Renal cortical epithelial cell (primary cell): ENCODE data around the gene TMEM150C. TPM values are rescaled to one million over a fixed set of nuclear protein-coding genes. Genes with fewer than 3 reads are reported as not detected.

Experiments
- DNase-seq: peaks from one replicate; pipeline ENCODE4 v3.0.0-alpha.2; 2011; ENCODE audit warnings: low read depth
- total RNA-seq: library from RNA; depleted of rRNA; stranded (reverse); fragments of >200 nt; gene quantifications from 2 replicates; pipeline ENCODE4 v1.2.3, GENCODE V29; 2014

The TMEM150C gene
- 0.35 and 0.52 TPM in 2 replicates for total RNA-seq

DNA sequence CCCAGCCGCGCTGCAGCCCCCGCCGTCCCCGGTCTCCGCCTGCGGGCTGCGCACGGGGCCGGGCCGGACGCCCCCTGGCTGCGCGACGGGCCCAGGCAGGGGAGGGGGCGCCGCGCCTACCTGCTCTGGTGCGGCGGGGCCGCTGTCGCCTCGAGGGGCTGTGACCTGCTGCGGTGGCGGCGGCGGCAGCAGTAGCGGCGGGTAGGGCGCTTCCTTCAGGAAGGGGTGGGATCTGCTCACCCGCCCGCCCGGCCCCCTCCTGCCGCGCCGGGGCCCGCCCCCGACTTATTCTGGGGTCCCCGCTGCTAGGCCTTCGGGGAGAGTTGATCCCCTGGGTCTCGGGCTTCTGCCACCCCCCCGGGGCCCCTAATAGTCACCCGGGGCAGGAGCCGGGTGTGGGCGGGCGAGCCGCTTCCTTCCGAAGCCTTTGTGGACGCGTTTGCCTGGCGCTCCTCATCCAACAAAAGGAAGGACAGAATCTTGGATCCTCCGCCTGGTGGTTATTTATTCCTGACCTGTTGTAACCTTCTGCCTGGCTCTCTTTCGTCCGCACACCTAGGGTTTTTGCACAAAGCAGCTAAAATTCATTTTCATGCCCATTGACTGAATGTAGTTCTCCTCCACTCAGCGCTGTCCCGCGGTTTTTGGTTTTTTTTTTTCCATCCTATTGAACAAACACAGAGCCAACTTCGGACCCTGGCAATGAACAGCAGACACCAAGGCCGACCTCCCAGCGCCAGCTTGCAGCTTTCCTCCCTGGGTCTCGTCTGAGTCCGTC is at the start of gene TMEM150C:
TSS of gene TMEM150C (minus strand) at position 203 of the 778 bp plus-strand sequence. CDS start 57,331 bp downstream, outside the sequence.
- DNase-seq = no peak

DNA sequence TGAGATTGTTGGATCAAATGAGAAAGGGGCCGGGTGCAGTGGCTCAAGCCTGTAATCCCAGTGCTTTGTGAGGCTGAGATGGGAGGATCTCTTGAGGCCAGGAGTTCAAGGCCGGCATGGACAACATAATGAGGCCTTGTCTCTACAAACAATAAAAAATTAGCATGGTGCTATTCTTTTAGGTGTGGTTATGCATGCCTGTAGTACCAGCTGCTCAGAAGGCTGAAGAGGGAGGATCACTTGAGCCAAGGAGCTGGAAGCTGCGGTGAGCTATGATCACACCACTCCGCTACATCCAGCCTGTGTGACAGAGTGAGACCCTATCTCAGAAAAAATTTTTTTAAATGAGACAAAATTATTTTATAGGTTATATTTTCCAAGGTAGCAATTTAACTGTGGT is 49.7 kb upstream of the TMEM150C start:
- no peak for DNase-seq

DNA sequence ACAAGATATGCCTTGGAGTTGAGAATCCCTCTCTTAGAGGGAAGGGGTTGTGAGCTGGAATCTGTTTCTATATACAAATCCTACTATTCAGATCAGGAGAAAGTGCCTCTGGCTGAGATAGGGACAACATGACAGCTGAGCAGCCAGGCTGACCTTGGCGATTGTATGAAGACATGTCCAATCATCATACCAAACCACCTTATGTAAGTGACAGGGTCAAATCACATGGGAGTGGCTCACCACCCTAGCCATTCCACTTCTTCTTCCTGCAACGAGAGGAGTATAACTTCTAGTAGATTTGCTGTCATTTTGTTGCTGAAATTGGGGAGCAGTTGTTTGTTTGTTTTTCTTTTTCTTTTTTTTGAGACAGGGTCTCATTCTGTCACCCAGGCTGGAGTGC is 48.3 kb upstream of the TMEM150C start:
- DNase-seq = no peak

DNA sequence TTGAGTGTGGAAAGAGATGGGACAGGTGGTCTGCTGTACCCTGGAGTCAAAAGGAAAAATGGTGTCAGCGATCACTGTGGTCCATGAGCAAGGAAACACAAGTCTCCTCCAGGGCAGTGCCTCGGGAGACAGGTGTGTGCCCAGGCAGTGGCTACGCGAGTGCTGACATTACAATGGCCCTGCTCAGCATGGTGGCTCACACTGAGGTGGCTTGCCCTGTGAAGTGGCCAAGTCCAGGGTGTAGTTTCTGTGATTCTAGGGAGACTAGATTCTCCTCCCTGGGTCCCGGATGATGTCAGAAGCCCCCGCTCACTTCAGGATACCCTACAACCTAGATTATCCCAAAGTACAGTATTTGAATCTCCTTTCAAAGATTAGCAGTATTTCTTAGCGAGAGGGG is 44.8 kb upstream of the TMEM150C start:
- no peak for DNase-seq

DNA sequence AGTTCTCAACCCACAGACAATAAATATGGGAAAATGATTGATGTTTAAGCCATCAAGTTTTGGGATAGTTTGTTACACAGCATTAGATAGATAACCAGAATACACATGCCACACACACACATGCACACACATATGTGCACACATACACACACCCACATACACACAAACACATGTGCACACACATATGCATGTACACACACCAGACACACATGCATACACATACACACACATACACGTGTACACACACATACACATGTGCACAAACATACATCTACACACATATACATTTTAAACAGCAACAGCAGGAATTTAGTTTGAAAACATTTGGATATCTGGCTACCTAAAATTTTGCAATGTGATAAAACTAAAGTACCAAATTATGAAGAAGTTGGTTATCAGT is 42.7 kb upstream of the TMEM150C start:
- no peak for DNase-seq

DNA sequence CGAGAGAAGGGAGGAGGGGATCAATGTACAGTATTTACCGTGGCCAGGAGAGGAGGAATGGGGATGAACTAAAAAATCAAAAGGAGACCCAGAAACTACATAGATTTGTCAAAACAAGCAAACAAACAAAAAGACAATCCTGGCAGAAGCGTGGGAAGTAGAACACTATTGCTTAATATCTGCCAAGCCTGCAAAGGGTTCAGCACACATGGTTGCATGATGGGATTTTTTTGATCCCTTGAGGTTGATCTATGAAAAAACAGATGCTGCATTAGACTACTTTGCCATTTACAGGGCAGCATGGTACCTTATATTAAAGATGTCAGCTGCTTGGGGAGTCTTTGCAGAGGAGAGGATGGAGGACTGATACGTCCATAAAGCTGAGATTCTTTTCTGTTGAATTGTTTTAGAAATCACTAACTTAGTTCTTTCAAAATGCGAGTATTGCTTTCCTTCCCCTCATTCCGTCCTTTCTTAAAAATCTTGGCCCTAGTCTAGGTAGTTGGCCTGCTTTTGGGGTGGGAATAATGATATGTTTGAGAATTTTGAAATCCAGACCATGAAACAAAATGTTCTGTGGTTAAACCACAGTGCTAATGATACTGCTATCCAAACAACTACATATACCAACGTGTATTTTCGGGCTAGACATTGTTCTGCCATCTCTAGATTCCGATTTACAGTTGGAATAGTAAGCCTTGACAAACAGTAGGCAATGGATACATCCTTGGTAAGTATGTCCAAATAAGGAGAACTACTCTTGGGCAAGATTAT is 39.6 kb upstream of the TMEM150C start:
- DNase-seq = peak; percentile 23

DNA sequence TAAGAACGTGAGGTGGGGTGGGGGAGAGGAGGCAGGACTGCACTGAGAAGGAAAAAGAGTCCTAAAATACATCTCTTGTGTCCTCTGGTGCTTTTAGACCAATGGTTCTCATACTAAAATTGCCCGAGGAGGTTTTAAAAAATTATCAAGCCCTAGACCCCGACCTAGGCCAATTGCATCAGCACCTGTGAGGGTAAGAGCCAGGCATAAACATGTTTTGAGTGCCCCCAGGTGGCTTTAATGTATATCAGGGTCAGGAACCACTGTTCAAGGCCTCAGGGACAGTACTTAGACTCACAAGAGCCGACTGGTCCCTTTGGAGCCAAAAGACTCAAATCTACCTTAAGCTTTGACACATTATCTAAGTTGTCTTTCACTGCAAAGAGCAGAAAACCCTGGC is 37.5 kb upstream of the TMEM150C start:
- DNase-seq = no peak

DNA sequence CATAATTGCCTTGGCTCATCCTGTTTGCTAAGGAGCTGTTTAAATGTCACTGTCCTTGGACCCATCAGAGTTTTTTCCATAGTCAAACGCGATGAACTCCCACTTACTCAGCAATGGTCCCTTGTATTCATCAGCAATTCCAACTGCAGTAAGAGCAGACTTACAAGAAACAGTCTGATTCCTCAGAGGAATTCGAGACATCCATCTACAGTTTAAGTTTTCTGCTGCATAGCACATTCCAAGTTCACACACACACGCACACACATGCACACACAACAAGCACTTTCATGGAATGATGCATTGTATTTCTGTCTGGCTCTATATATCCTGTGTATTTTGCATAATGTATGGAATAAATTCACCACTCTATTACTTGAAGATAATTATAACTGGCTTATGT is 32.7 kb upstream of the TMEM150C start:
- DNase-seq = peak; percentile 66

DNA sequence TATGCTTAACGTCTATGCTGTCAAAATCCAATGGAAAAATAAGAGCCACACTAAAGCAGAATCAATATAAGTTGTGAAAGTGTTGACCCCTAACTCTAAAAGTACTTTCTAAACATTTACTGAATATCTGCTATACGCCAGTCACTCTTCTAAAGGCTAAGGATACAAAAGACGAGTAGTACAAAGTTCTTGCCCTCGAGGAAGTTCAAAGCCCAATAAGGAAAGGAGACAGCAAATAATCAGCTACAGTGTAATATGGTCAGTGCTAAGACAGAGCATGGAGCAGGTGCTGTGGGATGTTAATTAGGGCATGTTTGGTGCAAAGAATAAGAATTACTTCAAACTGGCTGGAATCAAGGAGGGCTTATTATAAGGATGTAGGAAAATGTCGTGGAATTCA is 31.6 kb upstream of the TMEM150C start:
- no peak for DNase-seq

DNA sequence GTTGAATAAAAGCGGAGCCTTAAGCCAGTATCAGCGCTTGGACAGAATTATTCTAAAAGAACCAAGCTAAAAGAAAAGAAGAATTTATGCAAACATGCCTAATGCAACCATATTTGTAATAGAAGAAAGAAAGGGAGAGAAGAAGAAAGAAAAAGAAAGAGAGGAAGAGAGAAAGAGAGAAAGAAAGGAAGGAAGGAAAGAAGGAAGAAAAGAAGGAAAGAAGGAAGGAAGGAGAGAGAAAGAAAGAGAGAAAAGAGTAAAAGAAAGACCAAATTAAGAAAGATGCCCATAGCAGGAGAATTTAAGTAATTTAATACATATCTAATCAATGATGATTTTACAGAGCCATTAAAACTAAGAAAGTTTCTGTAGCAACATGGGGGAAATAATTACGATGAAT is 30.9 kb upstream of the TMEM150C start:
- no peak for DNase-seq

DNA sequence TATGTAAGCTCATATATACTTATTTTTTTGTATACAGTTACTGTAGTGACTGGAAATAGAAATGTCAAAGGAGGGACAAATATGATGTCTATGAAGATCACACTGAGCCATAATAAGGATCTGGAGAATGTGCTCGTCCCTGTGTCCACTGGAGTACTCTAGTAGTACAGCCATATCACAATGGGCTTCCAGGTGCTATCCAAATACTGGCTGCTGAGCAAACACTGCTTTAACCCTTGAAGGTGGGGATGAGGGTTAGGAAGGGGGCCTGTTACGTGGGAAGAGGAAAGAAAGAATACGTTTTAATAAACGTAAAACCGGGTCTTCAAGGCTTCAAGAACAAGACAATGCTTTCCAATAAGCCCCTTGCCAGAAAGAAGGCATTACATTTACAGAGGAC is 29.8 kb upstream of the TMEM150C start:
- no peak for DNase-seq

DNA sequence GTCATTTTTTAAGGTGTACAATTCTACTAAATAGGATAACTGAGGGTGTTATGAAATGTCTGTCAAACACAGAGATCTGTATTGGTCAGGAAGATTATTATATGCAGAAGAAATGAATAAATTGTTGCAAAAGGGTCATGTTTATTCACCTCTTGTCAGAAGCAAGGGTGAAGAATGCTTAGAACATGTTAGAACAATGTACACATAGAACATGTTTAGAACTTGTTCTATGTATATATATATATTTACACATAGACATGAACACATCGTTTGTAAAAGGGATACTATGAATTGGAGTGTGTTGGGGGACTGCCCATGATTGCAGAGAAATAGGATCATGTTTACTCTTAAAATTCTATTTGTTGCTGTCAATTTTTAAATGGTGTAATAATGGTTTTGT is 28.0 kb upstream of the TMEM150C start:
- no peak for DNase-seq

DNA sequence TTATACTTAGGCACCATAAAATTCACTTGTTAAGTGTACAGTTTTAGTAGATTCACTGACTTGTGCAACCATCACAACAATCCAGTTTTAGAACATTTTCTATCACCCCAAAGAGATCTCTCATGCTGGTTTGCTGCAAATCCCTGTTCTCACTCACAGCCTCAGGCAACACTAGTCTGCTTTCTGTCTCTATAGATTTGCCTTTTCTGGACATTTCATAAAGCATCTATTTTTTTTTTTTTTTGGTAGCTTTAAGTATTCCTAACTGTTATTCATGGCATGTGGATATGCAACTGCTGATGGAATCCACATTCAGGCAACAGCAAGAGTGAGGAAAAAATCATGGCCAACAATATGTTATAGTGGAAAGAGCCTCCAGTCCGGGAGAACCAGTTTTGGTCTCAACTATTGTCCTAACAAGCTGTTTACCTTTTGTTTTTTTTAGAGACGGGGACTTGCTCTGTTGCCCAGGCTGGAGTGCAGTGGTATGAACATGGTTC is 27.0 kb upstream of the TMEM150C start:
- DNase-seq = no peak

DNA sequence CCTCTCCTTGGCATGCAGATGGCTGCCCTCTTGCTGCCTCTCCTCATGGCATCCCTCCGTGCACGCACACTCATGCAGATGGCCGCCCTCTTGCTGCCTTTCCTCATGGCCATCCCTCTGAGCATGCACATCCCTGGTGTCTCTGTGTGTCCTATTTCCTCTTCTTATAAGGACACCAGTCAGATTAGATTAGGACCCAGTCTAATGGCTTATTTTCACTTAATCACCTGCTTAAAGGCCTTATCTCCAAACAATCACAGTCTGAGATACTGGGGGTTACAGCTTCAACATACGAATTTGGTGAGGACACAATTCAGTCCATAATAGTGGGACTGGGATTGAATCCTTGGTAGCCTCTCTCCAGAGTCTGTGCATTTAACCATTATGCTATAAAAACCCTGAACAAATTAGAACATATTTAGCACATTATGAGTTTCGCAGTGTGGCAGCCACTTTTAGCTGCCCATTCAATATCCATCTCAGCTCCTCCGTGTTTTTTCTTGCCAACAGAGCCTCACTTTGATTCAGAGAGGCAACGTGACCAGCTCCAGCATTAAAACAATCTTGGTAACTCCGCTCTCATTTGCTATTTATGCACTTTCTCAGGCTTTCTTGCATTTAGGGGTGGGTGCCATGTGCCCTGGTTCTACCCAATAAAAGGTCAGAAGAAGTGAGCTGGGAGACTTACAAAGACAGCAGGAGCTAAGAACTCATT is 26.2 kb upstream of the TMEM150C start:
- DNase-seq = no peak

DNA sequence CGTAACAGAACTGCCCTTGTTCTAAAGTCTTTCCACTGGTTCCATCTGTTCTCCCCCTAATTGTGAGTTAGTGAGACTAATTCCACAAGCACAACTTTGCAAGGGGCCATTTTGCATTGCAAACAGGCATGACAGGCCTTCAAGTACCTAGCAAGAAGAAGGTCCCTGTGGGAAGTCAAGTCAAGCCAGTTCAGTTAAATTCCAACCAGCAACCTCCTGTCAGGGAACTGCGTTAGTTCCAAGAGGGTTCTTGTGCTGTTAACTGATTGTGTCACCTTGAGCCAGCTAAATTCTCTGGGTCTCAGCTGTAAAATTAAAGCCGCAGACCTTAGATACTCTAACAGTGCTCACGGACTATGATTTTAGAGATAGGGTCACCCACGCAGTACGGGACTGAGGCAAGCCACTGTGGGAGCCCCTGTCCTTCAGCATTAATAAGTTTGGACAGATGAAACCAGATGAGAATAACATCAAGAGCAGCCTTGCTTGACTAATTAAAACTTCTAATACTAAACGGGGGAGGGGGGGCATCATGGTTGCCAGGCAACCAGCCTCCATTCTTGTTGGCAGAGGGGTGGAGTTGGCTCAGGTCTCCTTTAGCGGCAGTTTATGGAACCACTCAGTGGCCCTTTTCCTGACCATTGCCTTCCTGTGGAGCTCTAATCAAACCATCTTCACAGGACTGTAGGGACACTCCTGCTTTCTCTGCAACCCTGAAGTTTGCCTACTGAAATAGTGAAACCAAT is 24.1 kb upstream of the TMEM150C start:
- DNase-seq = no peak

DNA sequence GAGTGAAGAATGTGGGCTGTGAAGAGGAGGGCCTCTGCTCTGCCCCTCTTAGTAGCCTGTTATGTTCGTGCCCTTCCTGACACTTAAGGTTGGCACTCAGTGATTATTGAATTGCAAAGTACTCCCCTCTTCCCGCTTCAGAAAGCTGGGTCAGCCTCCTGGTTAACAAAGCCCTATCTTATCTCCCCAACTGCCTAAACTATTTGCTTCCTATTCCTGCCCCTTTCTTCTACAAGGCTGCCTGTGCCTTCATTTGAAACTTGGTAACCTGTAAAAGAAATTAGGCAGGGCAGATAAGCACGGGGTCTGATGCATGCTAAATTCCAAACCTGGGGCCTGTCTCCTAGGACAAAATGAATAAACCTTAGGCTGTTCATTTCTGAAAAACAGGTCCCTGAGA is 23.1 kb upstream of the TMEM150C start:
- DNase-seq = no peak

DNA sequence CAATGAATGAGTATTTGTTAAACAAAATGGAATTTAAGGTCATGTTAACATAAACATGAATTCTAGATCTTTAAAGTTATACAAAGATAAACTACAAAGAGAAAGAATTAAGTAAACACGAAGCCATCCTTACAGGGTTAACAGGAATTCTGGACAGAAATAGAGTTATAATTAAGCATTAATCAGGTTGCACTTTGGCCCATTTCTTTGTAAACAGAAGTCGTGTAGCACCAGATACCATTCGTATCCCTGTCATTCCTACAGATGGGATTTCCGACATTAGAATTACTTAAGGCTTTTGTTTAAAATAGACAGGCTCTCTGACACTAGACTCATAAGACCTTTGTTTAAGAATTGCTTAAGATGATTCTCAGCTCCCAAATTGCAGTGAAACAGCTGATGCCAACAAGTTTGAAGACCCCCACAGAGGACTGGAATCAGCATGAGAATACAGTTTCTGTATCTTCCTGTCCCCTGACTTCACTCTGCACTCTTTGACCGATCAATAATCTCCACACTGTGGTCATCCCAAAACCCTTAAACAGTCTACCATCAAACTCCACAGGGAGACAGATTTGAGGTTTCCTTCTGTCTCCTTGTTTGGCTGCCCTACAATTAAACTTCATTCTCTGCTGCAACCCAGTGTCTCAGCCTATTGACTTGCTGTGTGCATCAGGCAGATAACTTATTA is 22.3 kb upstream of the TMEM150C start:
- DNase-seq = no peak

DNA sequence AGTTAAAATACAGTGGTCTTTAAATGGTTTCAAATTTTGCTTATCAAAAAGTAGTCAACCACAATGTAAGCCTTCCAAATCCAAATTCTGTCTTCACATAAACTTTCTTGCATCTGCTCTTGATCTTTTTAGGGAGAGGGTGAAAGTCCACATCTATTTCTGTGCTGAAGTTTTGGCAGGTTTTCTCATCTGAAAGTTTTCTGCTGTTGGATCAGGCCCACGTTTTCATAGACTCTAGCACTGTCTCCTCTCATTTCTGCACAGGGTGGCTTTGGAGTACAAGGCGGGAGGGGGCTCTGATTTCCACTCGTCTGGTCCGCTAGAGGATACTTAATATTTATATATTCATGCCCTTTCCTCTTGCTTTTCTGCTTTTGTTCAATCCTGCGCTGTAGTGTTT is 18.1 kb upstream of the TMEM150C start:
- no peak for DNase-seq

DNA sequence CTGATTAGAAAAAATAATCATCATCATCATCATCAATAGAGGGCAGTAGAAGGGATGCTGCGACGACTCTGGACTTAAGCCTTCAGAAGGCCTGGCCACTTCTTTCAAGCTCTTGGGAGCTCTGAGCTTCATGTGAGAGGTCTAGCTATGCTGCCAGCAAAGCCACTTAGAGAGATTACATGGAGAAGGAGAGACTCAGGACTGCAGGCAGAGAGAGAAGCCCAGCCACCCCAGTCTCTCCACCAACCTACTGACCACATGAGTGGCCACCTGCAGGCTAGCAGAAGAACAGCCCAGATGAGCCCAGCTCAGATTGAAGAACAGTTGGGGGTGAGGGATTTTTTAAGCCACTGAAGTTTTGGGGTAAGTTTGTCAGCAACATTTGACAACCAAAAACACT is 17.1 kb upstream of the TMEM150C start:
- no peak for DNase-seq

DNA sequence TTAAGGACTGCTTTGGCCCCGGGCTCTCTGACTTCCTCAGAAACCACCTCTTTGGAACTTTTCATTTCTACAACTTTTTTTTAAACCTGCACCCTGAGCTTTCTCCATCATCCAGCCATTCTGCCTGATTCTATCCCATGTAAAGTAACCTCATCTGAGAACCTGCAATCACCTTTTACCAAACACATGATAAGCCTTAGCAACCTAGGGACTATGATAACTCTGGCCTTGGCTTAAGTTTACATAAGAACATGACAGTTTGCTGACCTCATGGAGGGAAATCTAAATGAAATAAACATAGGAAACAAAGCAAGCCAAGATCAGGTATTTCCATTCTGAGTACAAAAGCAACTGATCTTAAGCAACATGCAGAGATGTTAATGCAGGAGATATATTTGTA is 15.7 kb upstream of the TMEM150C start:
- no peak for DNase-seq

DNA sequence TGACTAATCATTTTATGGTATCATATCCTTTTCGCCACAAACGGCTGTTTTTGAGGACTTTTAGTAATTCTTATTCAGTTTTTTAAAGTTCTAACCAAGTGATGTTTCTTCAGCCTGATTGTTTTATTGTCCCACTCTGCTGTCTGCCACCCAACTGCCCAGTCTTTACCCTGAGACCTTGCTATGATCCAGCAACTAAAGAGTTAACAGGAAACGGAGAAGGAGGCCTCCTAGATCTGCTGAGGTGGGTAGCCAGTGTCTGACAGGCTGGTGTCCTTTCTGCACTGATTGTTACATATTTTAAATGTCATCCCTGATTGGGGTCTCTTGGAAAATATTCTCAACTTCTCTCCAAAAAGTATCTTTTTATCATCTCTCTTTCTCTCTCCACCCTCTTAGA is 7.9 kb upstream of the TMEM150C start:
- no peak for DNase-seq
